ENCODE results near the gene SHLD2.
"Not testable (repeated sequence)": the region's sequence is repeated elsewhere in the genome, so short reads cannot be mapped to it uniquely, and the experiment has no call there.

Gene SHLD2

DNA sequence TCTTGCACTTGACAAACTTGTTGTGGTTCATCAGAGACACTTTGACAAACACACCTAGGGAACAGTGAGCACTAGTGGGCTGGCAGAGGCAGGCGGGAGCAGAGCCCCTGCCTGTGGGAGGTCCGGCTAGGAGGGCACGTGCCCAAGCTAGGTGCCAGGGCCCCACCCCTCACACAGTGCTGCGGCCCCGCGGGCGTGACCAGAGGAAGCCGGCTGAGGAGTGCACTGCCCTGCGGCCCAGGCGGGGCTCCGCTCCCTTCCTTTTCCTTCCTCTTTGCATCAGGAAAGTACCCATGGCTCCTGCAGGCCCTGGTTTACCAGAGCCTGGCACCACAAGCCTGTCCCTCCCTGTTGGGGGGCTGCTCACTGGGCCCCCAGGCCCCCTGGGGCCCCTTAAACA, 121.1 kb downstream of the SHLD2 start:
- not testable (repeated sequence) for DNase-seq (ENCODE audit: low spot score)

DNA sequence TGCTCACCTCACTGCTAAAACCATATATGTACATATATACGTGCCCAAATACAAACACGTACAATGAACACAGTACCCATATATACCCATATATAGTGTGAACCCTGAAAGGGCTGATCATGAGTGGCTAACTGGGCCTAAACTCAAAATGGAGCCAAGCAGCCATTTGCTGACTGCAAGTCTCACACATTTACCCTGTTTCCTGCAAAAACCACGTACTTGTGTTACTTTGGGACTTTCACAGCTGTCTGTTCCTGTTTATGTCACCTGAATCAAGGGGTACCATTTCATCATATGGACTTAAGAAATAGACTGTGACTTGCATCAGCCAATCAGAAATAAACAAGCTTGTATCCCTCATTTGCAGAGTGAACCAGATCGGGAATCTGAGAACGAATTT, 124.4 kb downstream of the SHLD2 start:
- not testable (repeated sequence) for DNase-seq (ENCODE audit: low spot score)

DNA sequence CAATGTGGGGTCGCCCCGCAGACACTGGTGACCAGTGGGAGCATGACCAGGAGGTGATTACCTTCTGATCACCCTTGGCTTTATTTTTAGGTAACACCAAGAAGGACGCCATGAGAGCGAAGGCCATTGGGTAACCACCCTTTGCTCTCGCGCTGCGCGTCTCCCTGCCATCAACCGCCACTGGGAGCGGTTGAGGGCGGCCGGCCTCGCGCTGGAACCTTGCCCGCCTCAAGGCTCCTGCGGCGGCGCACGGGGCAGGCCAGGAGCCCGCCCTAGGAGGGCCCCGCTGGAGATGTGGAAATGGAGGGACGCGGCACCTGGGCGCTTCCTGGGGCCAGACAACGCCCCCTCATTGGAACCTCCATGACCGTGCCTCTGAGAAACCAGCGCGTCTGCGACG, 127.8 kb downstream of the SHLD2 start:
- DNase-seq (ENCODE audit: low spot score): not testable (repeated sequence)

DNA sequence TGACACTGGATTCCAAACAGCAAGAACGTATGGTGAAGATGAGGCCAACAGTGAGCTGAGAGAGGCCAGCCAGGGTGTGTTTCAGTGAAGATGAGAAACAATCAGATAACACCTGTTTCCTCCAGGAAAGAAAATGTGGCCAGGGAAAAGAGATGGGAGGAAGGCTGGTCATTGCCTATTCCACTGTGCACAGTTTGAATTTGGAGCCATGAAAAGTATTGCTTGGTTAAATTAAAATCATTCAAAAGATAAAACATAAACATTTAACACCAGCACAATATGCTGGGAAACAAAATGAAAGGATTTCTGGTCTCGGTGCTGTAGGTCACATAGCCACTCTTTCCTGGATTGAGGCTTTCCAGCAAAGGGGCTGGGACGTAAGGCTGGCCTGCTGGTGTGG, 130.1 kb downstream of the SHLD2 start, which contains the start of gene NUTM2A:
TSS of gene NUTM2A (plus strand) at position 301 of the 400 bp plus-strand sequence. CDS start 383 bp downstream, outside the sequence.
- not testable (repeated sequence) for DNase-seq (ENCODE audit: low spot score)

DNA sequence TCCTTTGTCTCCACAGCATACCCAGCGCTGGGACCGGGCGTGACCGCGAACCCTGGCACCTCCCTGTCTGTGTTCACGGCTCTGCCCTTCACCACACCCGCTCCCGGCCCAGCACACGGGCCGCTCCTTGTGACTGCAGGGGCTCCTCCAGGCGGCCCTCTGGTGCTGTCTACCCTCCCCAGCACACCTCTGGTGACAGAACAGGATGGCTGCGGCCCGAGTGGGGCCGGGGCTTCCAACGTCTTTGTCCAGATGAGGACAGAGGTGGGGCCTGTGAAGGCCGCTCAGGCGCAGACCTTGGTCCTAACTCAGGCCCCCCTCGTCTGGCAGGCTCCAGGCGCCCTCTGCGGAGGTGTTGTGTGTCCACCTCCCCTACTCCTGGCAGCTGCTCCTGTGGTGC, 133.2 kb downstream of the SHLD2 start:
- DNase-seq (ENCODE audit: low spot score): not testable (repeated sequence)

DNA sequence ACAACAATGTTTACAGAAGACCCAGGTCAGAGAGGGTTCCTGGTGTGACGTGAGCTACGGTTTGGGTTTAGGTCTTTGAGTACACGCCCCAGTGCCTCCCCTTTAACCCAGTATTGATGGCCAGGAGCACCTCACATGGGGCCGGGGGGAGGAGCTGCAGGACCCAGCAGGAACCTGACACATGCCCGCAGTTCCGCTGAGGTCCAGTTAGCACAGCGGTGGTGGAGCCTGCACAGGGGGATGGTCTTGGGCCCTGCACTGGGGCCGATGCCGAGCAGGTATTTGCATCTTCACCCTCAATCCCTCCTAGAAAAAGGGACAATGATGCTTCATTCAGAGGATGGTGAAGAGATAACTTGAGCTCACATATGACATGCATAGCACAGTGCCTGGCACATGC, 134.2 kb downstream of the SHLD2 start:
- not testable (repeated sequence) for DNase-seq (ENCODE audit: low spot score)

DNA sequence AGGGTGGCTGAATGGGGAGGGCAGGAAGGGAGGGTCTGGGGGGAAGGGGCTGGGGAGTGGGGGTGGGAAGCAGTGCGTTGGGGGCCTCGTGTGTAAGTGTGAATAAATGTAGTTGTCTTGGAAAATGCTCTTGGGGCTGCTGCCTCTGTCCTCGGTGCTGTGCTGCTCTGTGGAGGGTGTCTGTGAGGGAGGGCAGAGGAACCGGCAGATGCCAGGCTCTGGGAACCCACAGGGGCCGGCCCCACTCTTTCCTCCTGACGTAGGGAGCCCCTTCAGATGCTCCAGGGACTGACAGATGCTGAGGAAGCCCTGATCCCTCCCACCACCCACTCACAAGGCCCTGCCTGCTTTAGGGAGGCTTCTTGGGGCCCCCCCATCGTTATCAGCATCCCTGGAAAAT, 139.8 kb downstream of the SHLD2 start:
- not testable (repeated sequence) for DNase-seq (ENCODE audit: low spot score)

DNA sequence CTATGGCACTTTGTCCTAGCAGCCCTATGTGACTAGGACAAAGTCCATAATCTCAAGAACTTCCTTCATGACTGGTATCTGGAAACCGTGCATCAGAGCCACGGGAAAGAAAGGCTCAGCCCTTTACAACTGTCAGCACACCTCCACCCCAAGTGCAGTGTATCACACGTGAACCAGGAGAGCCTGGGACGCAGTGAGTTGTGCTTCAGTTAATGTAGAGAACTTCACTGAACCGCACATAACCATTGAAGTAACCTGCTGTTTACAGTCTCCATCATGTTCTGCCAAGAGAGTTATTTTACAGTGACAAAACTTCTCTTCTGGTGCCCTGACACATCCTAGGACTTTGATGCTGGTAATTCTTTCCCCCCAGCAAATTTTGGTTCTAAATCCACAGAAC, 142.2 kb downstream of the SHLD2 start:
- DNase-seq (ENCODE audit: low spot score): not testable (repeated sequence)

DNA sequence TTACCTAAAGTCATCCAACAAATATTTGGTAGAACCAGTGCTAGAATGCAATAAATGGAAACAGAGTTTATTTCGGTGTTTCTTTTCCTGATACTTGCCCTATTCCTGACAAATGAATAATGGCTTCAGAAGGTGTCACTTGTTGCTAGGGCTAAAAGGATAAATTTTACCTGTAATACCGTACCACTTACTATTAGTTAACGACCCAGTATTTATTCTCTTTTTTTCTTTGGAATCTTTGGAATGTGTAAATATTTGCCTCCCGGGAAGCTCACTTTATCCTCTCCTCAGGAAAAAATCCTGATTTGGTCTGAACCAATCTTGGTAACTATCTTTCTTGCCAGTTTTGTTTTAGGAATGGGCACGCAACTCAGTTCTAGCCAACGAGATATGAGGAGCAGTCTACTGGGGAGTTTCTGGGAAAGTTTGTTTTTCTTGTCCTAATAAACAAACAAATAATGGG, 144.4 kb downstream of the SHLD2 start:
- not testable (repeated sequence) for DNase-seq (ENCODE audit: low spot score)
